IMR-90 (cell line): ENCODE results near the gene TUBB4A. TPM values are rescaled to one million over a fixed set of nuclear protein-coding genes. Genes with fewer than 3 reads are reported as not detected.

Source experiments
- ATAC-seq: fragments of 200-7000 bp; cut with Tn5 transposase; 2 replicates; pipeline ENCODE4 v1.9.1; 2020; ENCODE audit warnings: low read depth, mild to moderate bottlenecking, moderate library complexity
- BruUV-seq: library from RNA; stranded (reverse); fragments of 400-500 nt; replicated peaks from 2 replicates; lab custom pipeline; 2021; lab: Mats Ljungman, UMichigan
- CTCF ChIA-PET: fragments of 300-600 bp; formaldehyde crosslinking; extraction: SDS; loops from one replicate; lab custom pipeline; 2021; ENCODE audit warnings: antibody characterized with exemption; lab: Yijun Ruan, JAX
- POLR2A ChIA-PET: fragments of 300-600 bp; sonication (Branson Sonifier 250); formaldehyde crosslinking; loops from one replicate; lab custom pipeline; 2022; ENCODE audit warnings: antibody characterized with exemption; ENCODE audit not compliant: unreplicated experiment; lab: Charles Lee
- DNase-seq: peaks from one replicate; pipeline ENCODE4 v3.0.0; 2013
- H2AFZ ChIP-seq: replicated peaks from 2 replicates; pipeline ENCODE3; 2013; ENCODE audit warnings: low read length, mild to moderate bottlenecking; ENCODE audit not compliant: poor library complexity
- H2AK5ac ChIP-seq: 2 replicates; pipeline ENCODE4 v1.6.1; 2013; ENCODE audit warnings: low read depth, low read length, inconsistent platforms
- H2AK9ac ChIP-seq: replicated peaks from 2 replicates; pipeline ENCODE3; 2013; ENCODE audit warnings: mild to moderate bottlenecking, low read depth, low read length, moderate library complexity; ENCODE audit not compliant: poor library complexity
- H2BK120ac ChIP-seq: 2 replicates; pipeline ENCODE4 v1.6.1; 2013; ENCODE audit warnings: low read depth, low read length, inconsistent platforms
- H2BK15ac ChIP-seq: 3 replicates; pipeline ENCODE4 v1.6.1; 2013; ENCODE audit warnings: low read depth, low read length, inconsistent platforms
- H2BK20ac ChIP-seq: 2 replicates; pipeline ENCODE4 v1.6.1; 2013; ENCODE audit warnings: low read depth, mild to moderate bottlenecking, inconsistent platforms, low read length, moderate library complexity
- H2BK5ac ChIP-seq: 2 replicates; pipeline ENCODE4 v1.6.1; 2013; ENCODE audit warnings: mild to moderate bottlenecking, low read depth, low read length, inconsistent platforms; ENCODE audit not compliant: poor library complexity, severe bottlenecking
- H3K14ac ChIP-seq: replicated peaks from 2 replicates; pipeline ENCODE4 v1.6.1; 2013; ENCODE audit warnings: low read depth, low read length, inconsistent platforms
- H3K18ac ChIP-seq: 2 replicates; pipeline ENCODE4 v1.6.1; 2013; ENCODE audit warnings: low read depth, low read length, control low read depth
- H3K23ac ChIP-seq: 2 replicates; pipeline ENCODE4 v1.6.1; 2013; ENCODE audit warnings: low read depth, low read length, inconsistent platforms
- H3K27ac ChIP-seq: 2 replicates; pipeline ENCODE4 v1.5.1; 2013; ENCODE audit warnings: mild to moderate bottlenecking, control low read depth, low read length; ENCODE audit not compliant: insufficient read depth
- H3K27me3 ChIP-seq: 2 replicates; pipeline ENCODE4 v1.6.1; 2013; ENCODE audit warnings: low read length; ENCODE audit not compliant: control insufficient read depth, insufficient read depth
- H3K36me3 ChIP-seq: 2 replicates; pipeline ENCODE4 v1.6.1; 2013; ENCODE audit warnings: low read length, mixed read lengths; ENCODE audit not compliant: control insufficient read depth, insufficient read depth
- H3K4ac ChIP-seq: 2 replicates; pipeline ENCODE4 v1.6.1; 2013; ENCODE audit warnings: low read depth, low read length, inconsistent platforms
- H3K4me1 ChIP-seq: 2 replicates; pipeline ENCODE4 v1.6.1; 2013; ENCODE audit warnings: low read length, mixed read lengths; ENCODE audit not compliant: control insufficient read depth, insufficient read depth
- H3K4me2 ChIP-seq: 2 replicates; pipeline ENCODE4 v1.6.1; 2013; ENCODE audit warnings: low read depth, mild to moderate bottlenecking, control low read depth, low read length, moderate library complexity
- H3K4me3 ChIP-seq: 2 replicates; pipeline ENCODE4 v1.5.1; 2013; ENCODE audit warnings: low read depth, mild to moderate bottlenecking, control low read depth, low read length, moderate library complexity; ENCODE audit not compliant: insufficient read depth
- H3K56ac ChIP-seq: 2 replicates; pipeline ENCODE4 v1.6.1; 2013; ENCODE audit warnings: low read length, inconsistent platforms; ENCODE audit not compliant: insufficient read depth; ENCODE audit errors: extremely low read depth
- H3K79me1 ChIP-seq, 2 experiments: 2 replicates each; pipeline ENCODE4 v1.6.1; 2013; ENCODE audit warnings: low read length in 2 of 2, inconsistent platforms in 1 of 2, low read depth in 1 of 2
- H3K9ac ChIP-seq: 2 replicates; pipeline ENCODE4 v1.6.1; 2013; ENCODE audit warnings: low read depth, low read length, control low read depth
- H3K9me1 ChIP-seq: 2 replicates; pipeline ENCODE4 v1.6.1; 2013; ENCODE audit warnings: low read length, inconsistent platforms; ENCODE audit not compliant: insufficient read depth
- H3K9me3 ChIP-seq: 2 replicates; pipeline ENCODE4 v1.6.1; 2013; ENCODE audit warnings: low read length; ENCODE audit not compliant: control insufficient read depth, insufficient read depth
- H4K20me1 ChIP-seq: 2 replicates; pipeline ENCODE4 v1.6.1; 2013; ENCODE audit warnings: low read length, inconsistent platforms; ENCODE audit not compliant: insufficient read depth
- H4K5ac ChIP-seq: 2 replicates; pipeline ENCODE4 v1.6.1; 2013; ENCODE audit warnings: mild to moderate bottlenecking, low read depth, low read length, control low read depth
- H4K8ac ChIP-seq, 2 experiments: 2 replicates each; pipeline ENCODE4 v1.6.1; 2013; ENCODE audit warnings: low read depth in 2 of 2, low read length in 2 of 2, control low read depth in 1 of 2, inconsistent platforms in 1 of 2
- H4K91ac ChIP-seq: 2 replicates; pipeline ENCODE4 v1.6.1; 2013; ENCODE audit warnings: low read depth, low read length, inconsistent platforms; ENCODE audit not compliant: insufficient read depth
- BHLHE40 ChIP-seq: fragments of 150-350 bp; IDR thresholded peaks from 2 replicates; pipeline ENCODE4 v1.6.1; 2016; ENCODE audit warnings: mild to moderate bottlenecking, low read depth, low read length
- CEBPB ChIP-seq: IDR thresholded peaks from 2 replicates; pipeline ENCODE4 v1.6.1; 2012; ENCODE audit warnings: low read depth, low read length, improper control_type of control experiment
- CHD1 ChIP-seq: IDR thresholded peaks from 2 replicates; pipeline ENCODE4 v1.6.1; 2012; ENCODE audit warnings: low read depth, low read length, improper control_type of control experiment
- FOS ChIP-seq: fragments of 150-350 bp; IDR thresholded peaks from 2 replicates; pipeline ENCODE4 v1.6.1; 2016; ENCODE audit warnings: low read depth, low read length
- MAFK ChIP-seq: IDR thresholded peaks from 2 replicates; pipeline ENCODE4 v1.6.1; 2012; ENCODE audit warnings: low read depth, low read length, improper control_type of control experiment
- MAZ ChIP-seq: IDR thresholded peaks from 2 replicates; pipeline ENCODE4 v1.6.1; 2012; ENCODE audit warnings: low read depth, mild to moderate bottlenecking, low read length, improper control_type of control experiment, moderate library complexity, borderline replicate concordance
- MXI1 ChIP-seq: IDR thresholded peaks from 2 replicates; pipeline ENCODE4 v1.6.1; 2012; ENCODE audit warnings: low read depth, mild to moderate bottlenecking, low read length, moderate library complexity, borderline replicate concordance
- RAD21 ChIP-seq: IDR thresholded peaks from 2 replicates; pipeline ENCODE4 v1.6.1; 2012; ENCODE audit warnings: low read length, improper control_type of control experiment
- RCOR1 ChIP-seq: IDR thresholded peaks from 2 replicates; pipeline ENCODE4 v1.6.1; 2012; ENCODE audit warnings: mild to moderate bottlenecking, low read length, improper control_type of control experiment; ENCODE audit not compliant: insufficient replicate concordance
- RFX5 ChIP-seq: IDR thresholded peaks from 2 replicates; pipeline ENCODE4 v1.8.0; 2012; ENCODE audit warnings: low read depth, mild to moderate bottlenecking, low read length, moderate library complexity
- SMC3 ChIP-seq: fragments of 150-350 bp; IDR thresholded peaks from 2 replicates; pipeline ENCODE4 v1.6.1; 2016; ENCODE audit warnings: low read depth, mild to moderate bottlenecking, antibody characterized with exemption, low read length, moderate library complexity
- WGBS, 2 experiments: methylation state at CpG; one replicate each; pipeline versions ENCODE4 v1.1.5 to v1.1.7; 2013; ENCODE audit warnings: missing lambda C conversion rate in 2 of 2; ENCODE audit not compliant: insufficient read length in 1 of 2; ENCODE audit errors: extremely low coverage in 2 of 2; 5-methylcytosine and 5-hydroxymethylcytosine counted together
- dilution Hi-C: fragments of 300-500 bp; cut with HindIII; formaldehyde crosslinking; loops from one replicate; pipeline ENCODE4 v1.14.3; 2018; ENCODE audit warnings: low sequenced_read_pairs; ENCODE audit not compliant: unreplicated experiment
- in situ Hi-C: fragments of 300-500 bp; cut with MboI; formaldehyde crosslinking; loops from 3 replicates; pipeline ENCODE4 v1.14.3; 2019; ENCODE audit warnings: low sequenced_read_pairs, inconsistent platforms, mixed read lengths
- intact Hi-C: fragments of 100-400 bp; cut with micrococcal nuclease; formaldehyde crosslinking; loops from 2 replicates; pipeline ENCODE4 v1.10.0; 2022
- polyA plus RNA-seq, 3 experiments: library from polyadenylated mRNA; depleted of rRNA; stranded (reverse); fragments of >200 nt; gene quantifications; 2 replicates each; pipeline ENCODE4 v1.2.3, GENCODE V29; 2012; ENCODE audit warnings: low replicate concordance in 1 of 3
- total RNA-seq: library from RNA; depleted of rRNA; stranded (reverse); fragments of >200 nt; gene quantifications from 2 replicates; pipeline ENCODE4 v1.2.3, GENCODE V29; 2012
- TF ChIP-seq, protein P1 (sequence below): fragments of 150-350 bp; IDR thresholded peaks from 2 replicates; pipeline ENCODE4 v1.6.1; 2016; ENCODE audit warnings: low read depth, mild to moderate bottlenecking, low read length, moderate library complexity, borderline replicate concordance

The TUBB4A gene
- total and polyA plus RNA-seq, 2 of the 4 experiments (the other 2 are of a cell fraction) = not detected

GRCh38 chr19:6470173-6470572 lies 31.9 kb downstream of the TUBB4A start:
- no peak overlapping the region for H4K5ac ChIP-seq
- H2AK9ac ChIP-seq = no peak overlapping the region
- H2BK5ac ChIP-seq = no peak overlapping the region
- DNase-seq (no peak), ATAC-seq (no peak)
- H2AFZ ChIP-seq = no peak overlapping the region
- no peak overlapping the region for H3K4ac ChIP-seq
- POLR2A ChIA-PET = interaction anchor here (0.7 kb wide), 1 partner anchor 507 kb away, joined by 11 read pairs; no protein-coding TSS in a partner anchor
- H3K9me3 ChIP-seq = no peaks in the 10 kb centered on the region
- no peaks in the 10 kb centered on the region for H3K4me1 ChIP-seq
- H3K9me1 ChIP-seq = no peaks in the 10 kb centered on the region
- in situ Hi-C loops (no loop called here), dilution Hi-C loops (no loop called here), intact Hi-C loops (no loop called here)
- H3K9ac ChIP-seq = no peak overlapping the region
- no peaks in the 10 kb centered on the region for H3K36me3 ChIP-seq
- no peak overlapping the region for H3K4me3 ChIP-seq
- H3K18ac ChIP-seq = no peak overlapping the region
- no peak overlapping the region for H2BK120ac ChIP-seq
- no peak overlapping the region for H2BK15ac ChIP-seq
- H3K27me3 ChIP-seq = peaks cover 16% of the 10 kb centered on the region
- no peaks in the 10 kb centered on the region for H3K79me1 ChIP-seq
- H4K20me1 ChIP-seq = no peaks in the 10 kb centered on the region
- H4K91ac ChIP-seq = no peak overlapping the region
- H2AK5ac ChIP-seq = no peak overlapping the region
- H3K27ac ChIP-seq = no peak overlapping the region
- no CpG with 5 or more reads among the region's 8 CpGs for WGBS, 2 experiments
- no peak for TF ChIP-seq CEBPB
- TF ChIP-seq FOS = no peak
- TF ChIP-seq, protein P1, sequence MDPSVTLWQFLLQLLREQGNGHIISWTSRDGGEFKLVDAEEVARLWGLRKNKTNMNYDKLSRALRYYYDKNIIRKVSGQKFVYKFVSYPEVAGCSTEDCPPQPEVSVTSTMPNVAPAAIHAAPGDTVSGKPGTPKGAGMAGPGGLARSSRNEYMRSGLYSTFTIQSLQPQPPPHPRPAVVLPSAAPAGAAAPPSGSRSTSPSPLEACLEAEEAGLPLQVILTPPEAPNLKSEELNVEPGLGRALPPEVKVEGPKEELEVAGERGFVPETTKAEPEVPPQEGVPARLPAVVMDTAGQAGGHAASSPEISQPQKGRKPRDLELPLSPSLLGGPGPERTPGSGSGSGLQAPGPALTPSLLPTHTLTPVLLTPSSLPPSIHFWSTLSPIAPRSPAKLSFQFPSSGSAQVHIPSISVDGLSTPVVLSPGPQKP = no peak
- TF ChIP-seq CHD1 = no peak
- no peak for TF ChIP-seq RCOR1
- TF ChIP-seq MAZ = no peak
- TF ChIP-seq RAD21 = no peak
- TF ChIP-seq BHLHE40 = no peak
- no peak for TF ChIP-seq RFX5
- no peak for TF ChIP-seq MXI1
- TF ChIP-seq MAFK = no peak
- TF ChIP-seq SMC3 = no peak
- BruUV-seq = no TSS peak
- no peak overlapping the region for H3K23ac ChIP-seq
- H4K8ac ChIP-seq = no peak overlapping the region
- no peak overlapping the region for H3K56ac ChIP-seq
- no peak overlapping the region for H3K4me2 ChIP-seq
- CTCF ChIA-PET = no interaction called here
- H3K14ac ChIP-seq = no peak overlapping the region
- H2BK20ac ChIP-seq = no peak overlapping the region
